SU-DHL-6 (cell line): Measurements from ENCODE around the gene MED7.

Experiments
- H2AFZ ChIP-seq: fragments of 200-600 bp; sonication (generic); 2 replicates; pipeline ENCODE4 v1.6.1; 2014; ENCODE audit warnings: low read depth, mild to moderate bottlenecking, moderate library complexity, mixed read lengths, antibody characterized with exemption, low read length; ENCODE audit not compliant: severe bottlenecking
- H3F3A ChIP-seq: fragments of 200-600 bp; shearing (Covaris generic); 2 replicates; pipeline ENCODE4 v1.6.0; 2016; ENCODE audit warnings: antibody characterized with exemption, mild to moderate bottlenecking; ENCODE audit not compliant: insufficient read depth
- H3K27ac ChIP-seq: fragments of 200-600 bp; sonication (generic); 2 replicates; pipeline ENCODE4 v1.5.1; 2016; ENCODE audit warnings: low read depth, mild to moderate bottlenecking, low read length, moderate library complexity, mixed read lengths
- H3K27me3 ChIP-seq: fragments of 200-600 bp; sonication (generic), shearing (Covaris generic); 2 replicates; pipeline ENCODE4 v1.6.0; 2014; ENCODE audit warnings: mild to moderate bottlenecking, low read length
- H3K36me3 ChIP-seq: fragments of 200-600 bp; sonication (generic); 2 replicates; pipeline ENCODE4 v1.6.1; 2014; ENCODE audit warnings: mild to moderate bottlenecking, low read length, mixed read lengths
- H3K4me2 ChIP-seq: fragments of 300-600, 200-600 bp; shearing (Covaris generic), sonication (generic); 2 replicates; pipeline ENCODE4 v1.6.0; 2014; ENCODE audit warnings: low read length, low read depth, mild to moderate bottlenecking; ENCODE audit not compliant: poor library complexity, severe bottlenecking
- H3K4me3 ChIP-seq: fragments of 200-600 bp; sonication (generic); 2 replicates; pipeline ENCODE4 v1.5.1; 2014; ENCODE audit warnings: antibody characterized with exemption, low read length, mild to moderate bottlenecking, mixed read lengths; ENCODE audit not compliant: insufficient read depth, poor library complexity, severe bottlenecking
- H3K79me2 ChIP-seq: fragments of 200-600 bp; sonication (generic); 2 replicates; pipeline ENCODE4 v1.6.1; 2014; ENCODE audit warnings: mild to moderate bottlenecking, low read length, moderate library complexity; ENCODE audit not compliant: insufficient read depth
- H3K9ac ChIP-seq: fragments of 200-600 bp; sonication (generic); 2 replicates; pipeline ENCODE4 v1.7.0; 2014; ENCODE audit warnings: mild to moderate bottlenecking, low read length
- H3K9me2 ChIP-seq: fragments of 200-600 bp; sonication (generic); replicated peaks from 2 replicates; pipeline ENCODE4 v1.6.1; 2014; ENCODE audit warnings: low read length; ENCODE audit not compliant: insufficient read depth
- H3K9me3 ChIP-seq: fragments of 200-600 bp; sonication (generic); 2 replicates; pipeline ENCODE4 v1.6.1; 2014; ENCODE audit warnings: low read length, mixed read lengths; ENCODE audit not compliant: insufficient read depth
- H4K20me1 ChIP-seq: fragments of 200-600 bp; sonication (generic); 2 replicates; pipeline ENCODE4 v1.6.1; 2014; ENCODE audit warnings: low read depth, mild to moderate bottlenecking, antibody characterized with exemption, low read length, moderate library complexity, mixed read lengths
- EZH2phosphoT487 ChIP-seq: fragments of 200-600 bp; sonication (generic), shearing (Covaris generic); conservative IDR thresholded peaks from 2 replicates; pipeline ENCODE4 v1.6.1; 2018; ENCODE audit warnings: mild to moderate bottlenecking, antibody characterized with exemption, low read length, moderate library complexity, mixed read lengths
- TF ChIP-seq, protein P1 (sequence below): fragments of 200-600 bp; sonication (generic); IDR thresholded peaks from one replicate; pipeline ENCODE4 v1.5.1; 2017; ENCODE audit warnings: antibody characterized with exemption, mild to moderate bottlenecking, low read length, moderate library complexity; ENCODE audit not compliant: insufficient read depth, poor library complexity, severe bottlenecking

The MED7 gene

DNA sequence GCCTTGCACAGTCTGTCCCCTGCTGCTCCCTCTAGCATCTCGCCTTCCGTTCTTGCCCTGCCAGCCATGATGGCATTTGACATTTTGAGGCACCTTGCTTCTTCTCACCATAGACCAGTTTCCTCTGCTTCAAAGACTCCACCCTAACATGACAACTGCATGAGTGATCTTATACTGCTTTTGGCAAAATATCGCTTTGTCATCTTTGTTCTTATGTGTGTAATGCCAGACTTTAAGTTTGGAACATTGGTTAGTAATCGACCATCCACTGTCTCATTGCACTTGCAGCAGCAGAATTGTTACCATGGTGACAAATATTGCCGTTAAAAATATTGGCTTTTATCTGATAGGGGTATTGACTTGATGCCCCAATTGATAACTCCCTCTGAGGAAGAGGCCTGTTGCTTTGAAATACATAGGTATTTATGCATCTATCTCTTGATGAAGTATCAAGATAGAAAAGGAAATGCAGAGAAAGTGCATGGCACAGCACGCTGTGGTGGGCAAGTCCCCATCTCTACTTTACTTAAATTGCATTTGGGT is 16.6 kb upstream of the MED7 start:
- Histone ChIP-seq H3K4me2 (no peak overlapping the region), H4K20me1 (no peaks in the 10 kb centered on the region), H3K9me3 (no peaks in the 10 kb centered on the region), H3F3A (no peaks in the 10 kb centered on the region), H3K9me2 (no peaks in the 10 kb centered on the region), H3K27me3 (no peaks in the 10 kb centered on the region), H3K36me3 (0 out of 2 replicates have a peak, but pooled peaks cover 2% of the 10 kb centered on the region), H3K27ac (no peak overlapping the region), H3K9ac (no peak overlapping the region), H3K4me3 (no peak overlapping the region), H3K79me2 (no peaks in the 10 kb centered on the region), H2AFZ (no peak overlapping the region)
- TF ChIP-seq, protein P1, sequence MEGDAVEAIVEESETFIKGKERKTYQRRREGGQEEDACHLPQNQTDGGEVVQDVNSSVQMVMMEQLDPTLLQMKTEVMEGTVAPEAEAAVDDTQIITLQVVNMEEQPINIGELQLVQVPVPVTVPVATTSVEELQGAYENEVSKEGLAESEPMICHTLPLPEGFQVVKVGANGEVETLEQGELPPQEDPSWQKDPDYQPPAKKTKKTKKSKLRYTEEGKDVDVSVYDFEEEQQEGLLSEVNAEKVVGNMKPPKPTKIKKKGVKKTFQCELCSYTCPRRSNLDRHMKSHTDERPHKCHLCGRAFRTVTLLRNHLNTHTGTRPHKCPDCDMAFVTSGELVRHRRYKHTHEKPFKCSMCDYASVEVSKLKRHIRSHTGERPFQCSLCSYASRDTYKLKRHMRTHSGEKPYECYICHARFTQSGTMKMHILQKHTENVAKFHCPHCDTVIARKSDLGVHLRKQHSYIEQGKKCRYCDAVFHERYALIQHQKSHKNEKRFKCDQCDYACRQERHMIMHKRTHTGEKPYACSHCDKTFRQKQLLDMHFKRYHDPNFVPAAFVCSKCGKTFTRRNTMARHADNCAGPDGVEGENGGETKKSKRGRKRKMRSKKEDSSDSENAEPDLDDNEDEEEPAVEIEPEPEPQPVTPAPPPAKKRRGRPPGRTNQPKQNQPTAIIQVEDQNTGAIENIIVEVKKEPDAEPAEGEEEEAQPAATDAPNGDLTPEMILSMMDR: no peak
- no peak for TF ChIP-seq EZH2phosphoT487

DNA sequence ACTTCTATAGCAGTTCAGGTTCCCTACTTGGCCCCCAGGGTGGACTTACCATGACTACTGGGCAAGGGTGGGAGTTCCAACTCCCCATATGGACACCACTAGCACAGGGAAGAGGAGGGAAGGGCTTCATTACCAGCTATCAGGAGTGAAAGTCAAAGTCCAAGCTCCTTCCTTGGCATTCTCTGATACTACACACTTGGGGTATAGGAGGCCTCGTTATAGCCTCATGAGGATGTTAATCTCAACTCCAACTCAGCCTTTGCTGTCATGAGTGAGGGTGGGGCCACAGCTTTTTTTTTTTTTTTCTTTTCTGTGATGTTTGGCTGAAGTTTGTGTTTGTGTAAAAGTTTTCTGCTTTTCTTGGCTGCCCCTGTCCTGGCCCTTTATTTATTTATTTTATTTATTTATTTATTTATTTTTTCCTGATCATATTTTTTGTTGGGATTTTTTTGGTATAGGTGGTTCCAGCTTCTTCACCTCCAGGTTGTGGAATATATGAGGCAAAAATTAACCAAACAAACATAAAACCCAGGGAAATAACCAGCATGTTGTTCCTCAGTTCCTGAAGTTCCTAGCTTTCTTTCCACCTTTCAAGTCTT is 14.7 kb upstream of the MED7 start:
- H3K9me3 ChIP-seq: no peaks in the 10 kb centered on the region
- no peaks in the 10 kb centered on the region for H3K27me3 ChIP-seq
- no peaks in the 10 kb centered on the region for H3F3A ChIP-seq
- no peak for TF ChIP-seq EZH2phosphoT487
- TF ChIP-seq, protein P1: no peak
- no peaks in the 10 kb centered on the region for H4K20me1 ChIP-seq
- no peak overlapping the region for H2AFZ ChIP-seq
- H3K36me3 ChIP-seq: 0 out of 2 replicates have a peak, but pooled peaks cover 2% of the 10 kb centered on the region
- no peak overlapping the region for H3K4me3 ChIP-seq
- no peaks in the 10 kb centered on the region for H3K79me2 ChIP-seq
- H3K9ac ChIP-seq: no peak overlapping the region
- H3K4me2 ChIP-seq: no peak overlapping the region
- H3K9me2 ChIP-seq: no peaks in the 10 kb centered on the region
- H3K27ac ChIP-seq: no peak overlapping the region

DNA sequence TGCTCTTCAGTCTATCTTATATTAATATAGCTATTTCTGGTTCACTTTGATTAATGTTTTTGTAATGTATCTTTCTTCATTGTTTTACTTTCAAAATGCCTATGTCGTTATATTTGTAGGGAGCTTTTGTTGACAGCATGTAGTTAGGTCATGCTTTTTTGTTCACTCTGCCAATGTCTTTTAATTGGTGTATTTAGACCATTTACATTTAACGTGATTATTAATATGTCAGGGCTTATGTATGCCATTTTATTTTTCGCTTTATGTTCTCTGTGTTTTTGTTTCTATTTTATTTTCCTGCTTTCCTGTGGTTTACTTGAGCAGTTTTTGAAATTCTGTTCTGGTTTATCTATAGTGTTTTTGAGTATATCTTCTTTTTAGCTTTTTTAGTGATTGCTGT is 12.6 kb upstream of the MED7 start:
- Histone ChIP-seq H3K27me3 (no peaks in the 10 kb centered on the region), H3K79me2 (no peaks in the 10 kb centered on the region), H2AFZ (no peak overlapping the region), H3K4me2 (no peak overlapping the region), H3K4me3 (no peak overlapping the region), H4K20me1 (no peaks in the 10 kb centered on the region), H3K36me3 (0 out of 2 replicates have a peak, but pooled peaks cover 2% of the 10 kb centered on the region), H3K27ac (no peak overlapping the region), H3K9me2 (no peaks in the 10 kb centered on the region), H3K9me3 (no peaks in the 10 kb centered on the region), H3K9ac (no peak overlapping the region), H3F3A (no peaks in the 10 kb centered on the region)
- no peak for TF ChIP-seq EZH2phosphoT487
- TF ChIP-seq, protein P1: no peak
